PC-9 (cell line): ENCODE results near the gene KAT7. TPM values are rescaled to one million over a fixed set of nuclear protein-coding genes. Genes with fewer than 3 reads are reported as not detected.

Experiments
- BruUV-seq: library from RNA; stranded (reverse); fragments of 400-500 nt; replicated peaks from 2 replicates; lab custom pipeline; 2021; lab: Mats Ljungman, UMichigan
- CTCF ChIA-PET: fragments of 300-600 bp; sonication (Branson Sonifier 250); formaldehyde crosslinking; loops from one replicate; lab custom pipeline; 2022; ENCODE audit warnings: antibody characterized with exemption; lab: Charles Lee
- POLR2A ChIA-PET: fragments of 300-600 bp; sonication (Branson Sonifier 250); formaldehyde crosslinking; loops from one replicate; lab custom pipeline; 2022; ENCODE audit warnings: antibody characterized with exemption; ENCODE audit not compliant: unreplicated experiment; lab: Charles Lee
- DNase-seq, 2 experiments: peaks; one replicate each; pipeline versions ENCODE4 v3.0.0 to v3.0.0-alpha.2; 2015 to 2022; ENCODE audit warnings: mixed read lengths in 1 of 2
- H2AFZ ChIP-seq: fragments of 200-600 bp; sonication (generic); 2 replicates; pipeline ENCODE4 v1.8.1; 2017; ENCODE audit warnings: antibody characterized with exemption
- H3F3A ChIP-seq: fragments of 200-600 bp; sonication (generic); 2 replicates; pipeline ENCODE4 v1.8.1; 2017; ENCODE audit warnings: antibody characterized with exemption, mild to moderate bottlenecking, low read depth; ENCODE audit not compliant: insufficient read depth
- H3K27ac ChIP-seq: fragments of 200-600 bp; sonication (generic); 2 replicates; pipeline ENCODE4 v1.6.1; 2016; ENCODE audit warnings: mixed run types
- H3K27me3 ChIP-seq: fragments of 200-600 bp; sonication (generic); 2 replicates; pipeline ENCODE4 v1.6.1; 2016; ENCODE audit warnings: low read depth, mixed run types; ENCODE audit not compliant: insufficient read depth
- H3K36me3 ChIP-seq: fragments of 200-600 bp; sonication (generic); 2 replicates; pipeline ENCODE4 v1.6.1; 2016; ENCODE audit warnings: low read depth, mixed run types
- H3K4me1 ChIP-seq: fragments of 200-600 bp; sonication (generic); replicated peaks from 2 replicates; pipeline ENCODE4 v1.6.1; 2016; ENCODE audit warnings: mixed run types; ENCODE audit not compliant: insufficient read depth
- H3K4me2 ChIP-seq: fragments of 200-600 bp; sonication (generic); 2 replicates; pipeline ENCODE4 v1.6.1; 2017; ENCODE audit warnings: mixed run types
- H3K4me3 ChIP-seq: fragments of 200-600 bp; sonication (generic); 2 replicates; pipeline ENCODE4 v1.6.1; 2016; ENCODE audit warnings: mixed run types
- H3K79me2 ChIP-seq: fragments of 200-600 bp; sonication (generic); 2 replicates; pipeline ENCODE4 v1.6.1; 2017; ENCODE audit warnings: low read depth, mixed run types
- H3K9me2 ChIP-seq: fragments of 200-600 bp; sonication (generic); 2 replicates; pipeline ENCODE4 v1.8.1; 2017; ENCODE audit warnings: mild to moderate bottlenecking; ENCODE audit not compliant: insufficient read depth
- H3K9me3 ChIP-seq: fragments of 200-600 bp; sonication (generic); 2 replicates; pipeline ENCODE4 v1.8.1; 2016; ENCODE audit warnings: low read depth; ENCODE audit not compliant: insufficient read depth
- H4K20me1 ChIP-seq: fragments of 200-600 bp; sonication (generic); 2 replicates; pipeline ENCODE4 v1.8.1; 2017; ENCODE audit not compliant: insufficient read depth
- CTCF ChIP-seq: fragments of 200-600 bp; sonication (generic); conservative IDR thresholded peaks from 2 replicates; pipeline ENCODE4 v1.6.1; 2017; ENCODE audit warnings: mixed run types, antibody characterized with exemption, mild to moderate bottlenecking, moderate library complexity
- EZH2 ChIP-seq: fragments of 200-600 bp; sonication (generic); IDR thresholded peaks from 2 replicates; pipeline ENCODE4 v1.8.0; 2017; ENCODE audit warnings: antibody characterized with exemption, low read depth
- intact Hi-C: fragments of 100-400 bp; cut with micrococcal nuclease; formaldehyde crosslinking; loops from one replicate; pipeline ENCODE4 v1.10.0; 2022; ENCODE audit not compliant: unreplicated experiment
- total RNA-seq: library from RNA; stranded (reverse); gene quantifications from 2 replicates; pipeline ENCODE4 v1.2.3, GENCODE V29; 2021

The KAT7 gene
- total RNA-seq, 1 experiment from 2014 or later, result 57.0 TPM

- Histone ChIP-seq H3K4me1 (peaks cover 16% of the 10 kb centered on the region), H2AFZ (no peak overlapping the region), H4K20me1 (peaks cover 23% of the 10 kb centered on the region), H3K27ac (no peak overlapping the region), H3K79me2 (no peaks in the 10 kb centered on the region), H3K27me3 (no peaks in the 10 kb centered on the region), H3K4me3 (no peak overlapping the region), H3F3A (peaks cover 17% of the 10 kb centered on the region; the same call in 1 of the 2 replicates), H3K9me2 (no peaks in the 10 kb centered on the region), H3K36me3 (peaks cover 53% of the 10 kb centered on the region), H3K9me3 (no peaks in the 10 kb centered on the region), H3K4me2 (no peak overlapping the region)
- ChIA-PET CTCF (interaction anchor here (0.7 kb wide), 1 partner anchor 79 kb away, joined by 3 read pairs; no protein-coding TSS in a partner anchor), POLR2A (no interaction called here)
- intact Hi-C loops, result no loop called here
- DNase-seq, result no peak
- TF ChIP-seq CTCF (no peak), EZH2 (no peak)
- BruUV-seq, result no TSS peak
These were observed 31.2 kb downstream of the KAT7 start for GRCh38 chr17:49819651-49820050.

- intact Hi-C loops, result no loop called here
- H3K9me3 ChIP-seq, result no peaks in the 10 kb centered on the region
- no peaks in the 10 kb centered on the region for H3K9me2 ChIP-seq
- peaks cover 16% of the 10 kb centered on the region for H3K4me1 ChIP-seq
- ChIA-PET POLR2A (no interaction called here), CTCF (no interaction called here)
- peaks cover 46% of the 10 kb centered on the region for H3K36me3 ChIP-seq
- no peaks in the 10 kb centered on the region for H3K27me3 ChIP-seq
- H3K27ac ChIP-seq, result no peak overlapping the region
- no TSS peak for BruUV-seq
- no peak for TF ChIP-seq EZH2
- TF ChIP-seq CTCF, result no peak
- no peaks in the 10 kb centered on the region for H3K79me2 ChIP-seq
- DNase-seq, result no peak
- H3K4me3 ChIP-seq, result no peak overlapping the region
- peaks cover 23% of the 10 kb centered on the region for H4K20me1 ChIP-seq
- no peak overlapping the region for H3K4me2 ChIP-seq
- no peak overlapping the region for H2AFZ ChIP-seq
- H3F3A ChIP-seq, result peaks cover 17% of the 10 kb centered on the region; the same call in 1 of the 2 replicates
These were observed 32.3 kb downstream of the KAT7 start for GRCh38 chr17:49820773-49821172.

GRCh38 chr17:49821466-49821865 is 33.0 kb downstream of the KAT7 start:
- peaks cover 17% of the 10 kb centered on the region; the same call in 1 of the 2 replicates for H3F3A ChIP-seq
- no TSS peak for BruUV-seq
- TF ChIP-seq CTCF, result no peak
- no peak for TF ChIP-seq EZH2
- H3K9me3 ChIP-seq, result no peaks in the 10 kb centered on the region
- H3K4me2 ChIP-seq, result peak overlapping the region; percentile 22; the same call in 1 of the 2 replicates
- peaks cover 16% of the 10 kb centered on the region for H3K4me1 ChIP-seq
- no peaks in the 10 kb centered on the region for H3K79me2 ChIP-seq
- H2AFZ ChIP-seq, result no peak overlapping the region
- intact Hi-C loops, result no loop called here
- H3K4me3 ChIP-seq, result no peak overlapping the region
- peaks cover 53% of the 10 kb centered on the region for H3K36me3 ChIP-seq
- H3K27ac ChIP-seq, result no peak overlapping the region
- POLR2A ChIA-PET, result interaction anchor here (0.7 kb wide), 1 partner anchor 1421 kb away, joined by 3 read pairs; no protein-coding TSS in a partner anchor
- no peaks in the 10 kb centered on the region for H3K9me2 ChIP-seq
- no peaks in the 10 kb centered on the region for H3K27me3 ChIP-seq
- peaks cover 23% of the 10 kb centered on the region for H4K20me1 ChIP-seq
- CTCF ChIA-PET, result no interaction called here
- DNase-seq, result no peak
